ENCODE measurements around the gene PRSS38.

PRSS38 gene

GRCh38 chr1:227815468-227816409 is at the start of gene PRSS38:
Gene PRSS38, plus strand, starts transcription at chr1:227815675. Its CDS starts 42 bp downstream, at chr1:227815717.
- no peak for DNase-seq

- DNase-seq, result peak; percentile 46
Observed at GRCh38 chr1:227766015-227766634, 49.4 kb upstream of the PRSS38 start.

- no peak for DNase-seq
Observed at GRCh38 chr1:227766653-227767277, 48.7 kb upstream of the PRSS38 start.

GRCh38 chr1:227767401-227768124 is 47.9 kb upstream of the PRSS38 start:
- DNase-seq, result no peak

- no peak for DNase-seq
Observed at GRCh38 chr1:227768125-227768439, 47.4 kb upstream of the PRSS38 start.

- no peak for DNase-seq
Observed at GRCh38 chr1:227768640-227769039, 46.8 kb upstream of the PRSS38 start.

- DNase-seq, result no peak
Observed at GRCh38 chr1:227769047-227769935, 46.2 kb upstream of the PRSS38 start.

GRCh38 chr1:227769936-227770494 is 45.5 kb upstream of the PRSS38 start:
- DNase-seq, result no peak

GRCh38 chr1:227770812-227771211 is 44.7 kb upstream of the PRSS38 start:
- DNase-seq, result no peak

- no peak for DNase-seq
Observed at GRCh38 chr1:227771326-227771725, 44.1 kb upstream of the PRSS38 start.

- DNase-seq, result no peak
Observed at GRCh38 chr1:227771771-227772170, 43.7 kb upstream of the PRSS38 start.

GRCh38 chr1:227773558-227773957 is 41.9 kb upstream of the PRSS38 start:
- DNase-seq, result no peak

GRCh38 chr1:227774051-227774731 is 41.3 kb upstream of the PRSS38 start:
- no peak for DNase-seq

GRCh38 chr1:227774821-227775661 is 40.4 kb upstream of the PRSS38 start:
- no peak for DNase-seq

- DNase-seq, result no peak
Observed at GRCh38 chr1:227775841-227776240, 39.6 kb upstream of the PRSS38 start.

- no peak for DNase-seq
Observed at GRCh38 chr1:227776331-227776771, 39.1 kb upstream of the PRSS38 start.

- DNase-seq, result no peak
Observed at GRCh38 chr1:227777156-227777555, 38.3 kb upstream of the PRSS38 start.

GRCh38 chr1:227777646-227778045 is 37.8 kb upstream of the PRSS38 start:
- no peak for DNase-seq

- DNase-seq, result no peak
Observed at GRCh38 chr1:227778401-227778947, 37.0 kb upstream of the PRSS38 start.

- no peak for DNase-seq
Observed at GRCh38 chr1:227779021-227779441, 36.4 kb upstream of the PRSS38 start.

Data from hematopoietic multipotent progenitor cell treated with erythropoietin and hydrocortisone succinate and interleukin-3 and kit ligand, for 6 days (in vitro differentiated cells).